GM12865 (cell line): ENCODE results near the gene UBQLN1.
A peak's percentile ranks its signal among the peaks of the same experiment; 100 is the strongest.

ENCODE experiments used
- DNase-seq: peaks from one replicate; pipeline ENCODE4 v3.0.0; 2010; ENCODE audit warnings: low read depth
- H3K4me3 ChIP-seq: 2 replicates; pipeline ENCODE4 v1.5.1; 2011; ENCODE audit warnings: mild to moderate bottlenecking, low read depth, low read length, control low read depth
- CTCF ChIP-seq: IDR thresholded peaks from 2 replicates; pipeline ENCODE4 v1.5.1; 2011; ENCODE audit warnings: low read length, control low read depth, low read depth, inconsistent platforms; ENCODE audit not compliant: insufficient read depth; ENCODE audit errors: missing control alignments

The UBQLN1 gene

GRCh38 chr9:83651558-83651957, 56.2 kb downstream of the UBQLN1 start:
- no peak for DNase-seq
- H3K4me3 ChIP-seq, result no peak overlapping the region
- no peak for TF ChIP-seq CTCF

- no peak for DNase-seq
- H3K4me3 ChIP-seq, result no peak overlapping the region
- no peak for TF ChIP-seq CTCF
Measured at GRCh38 chr9:83649515-83649914, 58.2 kb downstream of the UBQLN1 start.

GRCh38 chr9:83649080-83649479, 58.7 kb downstream of the UBQLN1 start:
- DNase-seq, result peak; percentile 66
- TF ChIP-seq CTCF, result peak; percentile 80
- H3K4me3 ChIP-seq, result no peak overlapping the region

- TF ChIP-seq CTCF, result no peak
- DNase-seq, result no peak
- no peak overlapping the region for H3K4me3 ChIP-seq
Measured at GRCh38 chr9:83646500-83647239, 61.1 kb downstream of the UBQLN1 start.

- DNase-seq, result no peak
- no peak for TF ChIP-seq CTCF
- H3K4me3 ChIP-seq, result no peak overlapping the region
Measured at GRCh38 chr9:83642793-83643192, 65.0 kb downstream of the UBQLN1 start.

- no peak for TF ChIP-seq CTCF
- no peak for DNase-seq
Measured at GRCh38 chr9:83639266-83639665, 68.5 kb downstream of the UBQLN1 start.

GRCh38 chr9:83637389-83637788, 70.4 kb downstream of the UBQLN1 start:
- no peak overlapping the region for H3K4me3 ChIP-seq
- no peak for DNase-seq
- TF ChIP-seq CTCF, result no peak

More at GRCh38 chr9:83639266-83639665, 68.5 kb downstream of the UBQLN1 start:
- H3K4me3 ChIP-seq, result no peak overlapping the region
